G401 (cell line): ENCODE measurements around the gene CRTAP. TPM values are rescaled to one million over a fixed set of nuclear protein-coding genes. Genes with fewer than 3 reads are reported as not detected.
"Not testable (repeated sequence)": the region's sequence is repeated elsewhere in the genome, so short reads cannot be mapped to it uniquely, and the experiment has no call there.

Source experiments
- DNase-seq: peaks from one replicate; pipeline ENCODE4 v3.0.0-alpha.2; 2015; ENCODE audit warnings: low spot score
- in situ Hi-C: cut with HindIII; loops from 2 replicates; pipeline ENCODE4 v1.10.0; 2016; ENCODE audit warnings: low sequenced_read_pairs, mixed read lengths
- total RNA-seq: library from RNA; depleted of rRNA; stranded (reverse); fragments of >200 nt; shearing (Covaris generic); gene quantifications from 2 replicates; pipeline ENCODE4 v1.2.3, GENCODE V29; 2014; rRNA removed

CRTAP gene
- total RNA-seq: 280 and 316 TPM in 2 replicates

DNA sequence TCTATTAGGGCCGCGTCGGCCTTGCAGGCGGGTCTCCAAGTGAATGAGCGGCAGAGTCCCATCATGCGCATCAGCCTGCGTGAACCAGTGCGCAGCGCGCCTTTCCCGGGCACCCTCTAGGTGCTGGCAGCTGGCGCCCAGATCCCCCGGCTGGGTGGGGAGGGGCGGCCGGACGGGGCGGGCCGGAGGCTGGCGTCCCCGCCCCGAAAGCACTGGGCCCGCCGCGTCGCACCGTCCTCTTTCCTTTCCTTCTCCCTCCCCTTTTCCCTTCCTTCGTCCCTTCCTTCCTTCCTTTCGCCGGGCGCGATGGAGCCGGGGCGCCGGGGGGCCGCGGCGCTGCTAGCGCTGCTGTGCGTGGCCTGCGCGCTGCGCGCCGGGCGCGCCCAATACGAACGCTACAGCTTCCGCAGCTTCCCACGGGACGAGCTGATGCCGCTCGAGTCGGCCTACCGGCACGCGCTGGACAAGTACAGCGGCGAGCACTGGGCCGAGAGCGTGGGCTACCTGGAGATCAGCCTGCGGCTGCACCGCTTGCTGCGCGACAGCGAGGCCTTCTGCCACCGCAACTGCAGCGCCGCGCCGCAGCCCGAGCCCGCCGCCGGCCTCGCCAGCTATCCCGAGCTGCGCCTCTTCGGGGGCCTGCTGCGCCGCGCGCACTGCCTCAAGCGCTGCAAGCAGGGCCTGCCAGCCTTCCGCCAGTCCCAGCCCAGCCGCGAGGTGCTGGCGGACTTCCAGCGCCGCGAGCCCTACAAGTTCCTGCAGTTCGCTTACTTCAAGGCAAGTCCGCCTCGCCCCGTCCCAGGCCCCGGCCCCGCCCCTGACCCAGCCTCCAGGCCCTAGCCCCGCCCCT lies at the start of gene CRTAP:
Gene CRTAP (plus strand): TSS at position 243 of the 850 bp plus-strand sequence. CDS start 64 bp downstream, at position 307.
- in situ Hi-C loops: no loop called here
- DNase-seq: peak; percentile 91

DNA sequence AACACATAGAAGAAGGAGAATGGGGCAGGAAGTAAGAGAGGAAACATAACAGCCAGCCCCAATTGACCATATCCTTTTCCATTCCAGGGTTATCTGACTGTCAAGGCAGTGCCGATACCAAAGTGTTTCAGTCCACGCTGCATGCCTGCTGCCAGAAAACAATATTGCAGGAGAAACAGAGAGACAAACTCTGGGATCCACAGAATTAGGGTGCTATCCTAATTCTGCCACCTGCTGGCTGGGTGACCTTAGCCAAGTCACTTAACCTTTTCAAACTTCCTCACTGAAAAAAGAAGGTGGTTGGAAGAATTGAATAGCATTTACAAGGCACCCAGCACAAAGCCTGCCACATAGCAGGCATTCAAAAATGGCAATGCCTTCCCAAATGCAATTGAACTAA lies 48.9 kb upstream of the CRTAP start:
- in situ Hi-C loops: no loop called here
- DNase-seq: no peak

DNA sequence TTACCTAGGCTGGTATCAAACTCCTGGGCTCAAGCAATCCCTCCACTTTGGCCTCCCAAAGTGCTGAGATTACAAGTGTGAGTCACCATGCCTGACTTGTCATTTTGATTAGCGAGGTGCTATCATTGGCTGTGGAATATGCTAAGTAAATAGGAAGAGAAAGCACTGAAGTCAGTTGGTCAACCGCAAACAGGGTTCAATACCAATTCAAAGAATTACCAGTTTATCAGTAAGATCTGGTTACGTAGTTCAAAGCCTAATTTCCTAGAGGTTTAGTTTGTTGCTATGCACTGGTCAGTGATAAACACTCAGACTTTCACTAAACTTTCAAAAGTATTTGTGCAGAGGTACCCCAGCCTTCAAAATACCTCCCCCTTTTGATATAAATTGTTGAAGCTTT lies 46.3 kb upstream of the CRTAP start:
- DNase-seq: no peak
- in situ Hi-C loops: no loop called here

DNA sequence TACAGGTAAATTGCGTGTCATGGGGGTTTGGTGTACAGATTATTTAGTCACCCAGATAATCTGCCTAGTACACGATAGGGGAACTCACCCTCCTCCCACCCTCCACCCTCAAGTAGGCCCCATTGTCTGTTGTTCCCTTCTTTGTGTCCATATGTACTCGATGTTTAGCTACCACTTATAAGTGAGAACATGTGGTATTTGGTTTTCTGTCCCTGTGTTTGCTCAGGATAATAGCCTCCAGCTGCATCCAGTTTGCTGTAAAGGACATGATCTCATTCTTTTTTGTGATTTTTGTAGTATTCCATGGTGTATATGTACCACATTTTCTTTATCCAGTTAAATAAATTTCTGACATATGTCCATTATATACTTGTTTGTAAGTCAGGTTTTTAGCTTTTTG lies 44.0 kb upstream of the CRTAP start:
- DNase-seq, in situ Hi-C loops: not testable (repeated sequence)

DNA sequence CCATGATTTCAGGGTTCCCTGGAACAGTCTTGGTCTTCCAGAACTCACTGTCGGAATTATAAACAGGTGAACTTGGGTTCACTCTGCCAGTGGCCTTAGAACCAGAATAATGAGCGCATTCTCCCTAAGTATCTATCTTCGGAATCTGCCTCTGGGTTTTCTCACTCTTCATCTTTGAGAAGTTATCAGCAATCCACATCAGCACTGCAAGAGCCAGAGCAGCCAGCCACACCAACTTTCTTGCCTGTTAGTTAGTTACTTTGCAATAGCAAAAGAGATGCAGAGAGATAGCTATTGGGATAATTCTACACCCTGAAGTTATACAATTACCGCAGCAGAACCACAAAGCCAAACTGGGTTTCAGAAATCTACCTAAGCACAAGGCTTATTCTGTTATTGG lies 42.6 kb upstream of the CRTAP start:
- in situ Hi-C loops: no loop called here

DNA sequence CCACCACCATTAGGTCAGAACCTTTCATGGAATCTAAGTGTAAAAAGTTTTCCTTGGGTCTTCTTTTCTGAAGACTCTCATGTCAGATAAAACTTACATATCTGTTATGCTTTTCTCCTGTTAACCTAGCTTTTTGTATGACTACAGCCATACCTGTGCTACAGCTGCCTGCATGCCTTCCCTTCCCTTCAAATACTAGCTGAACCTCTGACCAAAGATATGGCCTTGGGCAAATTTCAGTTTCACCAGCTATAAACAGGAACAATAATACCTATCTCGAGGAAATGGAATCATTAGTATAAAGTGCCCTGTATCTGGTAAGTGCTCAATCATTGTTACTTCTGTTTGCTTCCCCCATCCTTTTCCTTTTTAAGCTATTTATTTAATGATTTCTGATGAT lies 41.9 kb upstream of the CRTAP start:
- in situ Hi-C loops: no loop called here
- DNase-seq: no peak

More for the DNA sequence above, 42.6 kb upstream of the CRTAP start:
- DNase-seq: no peak

DNA sequence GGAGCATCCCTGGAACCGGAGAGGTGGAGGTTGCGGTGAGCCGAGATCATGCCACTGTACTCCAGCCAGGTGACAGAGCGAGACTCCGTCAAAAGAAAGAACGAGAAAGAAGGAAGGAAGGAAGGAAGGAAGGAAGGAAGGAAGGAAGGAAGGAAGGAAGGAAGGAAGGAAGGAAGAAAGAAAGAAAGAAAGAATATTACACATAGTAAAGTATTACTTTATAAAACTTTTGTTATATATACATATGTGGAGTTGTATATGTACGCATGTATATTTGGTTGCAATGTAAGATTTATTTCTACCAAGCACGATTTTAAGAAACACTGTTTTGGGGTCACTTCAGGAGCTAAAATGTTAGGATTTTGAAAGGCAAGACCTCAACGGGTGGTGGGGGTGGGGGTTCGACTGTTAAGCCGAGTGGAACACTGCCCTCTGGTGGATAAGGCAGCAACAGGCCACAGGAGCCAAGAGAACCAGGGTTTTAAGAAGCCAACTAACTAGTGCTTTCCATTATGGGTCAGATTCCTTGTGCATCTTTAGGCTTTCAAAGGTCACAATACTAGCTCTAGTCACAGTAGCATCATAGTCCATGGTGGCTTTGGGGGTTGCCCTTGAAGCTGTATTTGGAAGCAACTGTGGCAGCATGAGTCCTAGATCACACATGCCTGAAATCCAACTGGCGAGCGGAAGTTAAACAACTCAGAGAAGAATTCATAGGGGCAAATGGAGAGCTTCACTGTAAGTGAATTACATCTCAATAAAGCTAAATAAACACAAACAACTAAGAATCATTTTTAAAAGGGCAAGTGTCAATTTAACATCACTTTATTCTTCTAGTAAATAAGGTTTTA lies 39.4 kb upstream of the CRTAP start:
- in situ Hi-C loops: no loop called here

DNA sequence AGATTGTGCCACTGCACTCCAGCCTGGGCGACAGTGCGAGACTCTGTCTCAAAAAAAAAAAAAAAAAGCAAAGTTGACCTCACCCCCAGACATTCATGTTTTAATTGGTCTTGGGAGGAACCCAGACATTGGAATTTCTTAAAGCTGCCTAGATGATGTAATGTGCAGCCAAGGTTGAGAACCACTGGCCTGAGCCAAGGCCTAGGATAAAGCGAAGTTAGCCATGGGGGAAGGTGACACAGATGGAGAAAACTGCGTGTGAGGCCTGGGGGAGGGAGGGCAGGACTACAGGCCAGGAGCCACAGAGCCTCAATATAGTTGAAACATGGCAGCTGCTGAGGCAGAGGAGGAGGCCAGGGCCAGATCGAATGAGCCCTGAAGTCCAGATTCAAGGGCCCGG lies 37.8 kb upstream of the CRTAP start:
- no peak for DNase-seq
- in situ Hi-C loops: no loop called here

More for the DNA sequence above, 39.4 kb upstream of the CRTAP start:
- DNase-seq: peak; percentile 54

DNA sequence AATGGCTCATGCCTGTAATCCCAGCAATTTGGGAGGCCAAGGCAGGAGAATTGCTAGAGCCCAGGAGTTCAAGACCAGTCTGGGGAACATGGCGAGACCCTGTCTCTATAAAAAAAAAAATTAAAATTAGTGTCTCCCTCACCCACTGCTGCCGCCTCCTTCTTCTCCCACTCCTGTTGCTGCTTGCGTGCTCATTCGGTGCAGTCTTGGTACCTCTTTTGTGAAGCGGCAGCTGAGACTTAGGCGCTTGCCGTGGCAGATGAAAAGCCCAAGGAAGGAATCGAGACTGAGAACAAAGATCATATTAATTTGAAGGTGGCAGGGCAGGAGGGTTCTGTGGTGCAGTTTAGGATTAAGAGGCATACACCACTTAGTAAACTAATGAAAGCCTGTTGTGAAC lies 36.9 kb upstream of the CRTAP start:
- no peak for DNase-seq
- in situ Hi-C loops: no loop called here

DNA sequence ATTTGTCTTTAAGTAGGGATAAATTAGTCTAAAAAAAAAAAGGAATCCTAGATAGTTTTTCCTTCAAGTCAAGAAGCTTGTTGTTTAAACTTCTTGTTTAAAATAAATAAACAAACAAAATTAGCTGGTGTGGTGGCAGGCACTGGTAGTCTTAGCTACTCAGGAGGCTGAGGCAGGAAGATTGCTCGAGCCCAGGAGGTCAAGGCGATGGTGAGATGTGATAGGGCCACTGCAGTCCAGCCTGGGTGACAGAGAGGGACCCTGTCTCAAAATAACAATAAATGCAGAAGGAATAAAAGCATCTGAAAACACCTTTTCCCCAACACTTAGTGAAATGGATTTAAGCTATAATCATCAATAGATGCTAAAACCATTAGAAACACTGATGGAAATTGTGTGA lies 35.8 kb upstream of the CRTAP start:
- no peak for DNase-seq
- in situ Hi-C loops: no loop called here

DNA sequence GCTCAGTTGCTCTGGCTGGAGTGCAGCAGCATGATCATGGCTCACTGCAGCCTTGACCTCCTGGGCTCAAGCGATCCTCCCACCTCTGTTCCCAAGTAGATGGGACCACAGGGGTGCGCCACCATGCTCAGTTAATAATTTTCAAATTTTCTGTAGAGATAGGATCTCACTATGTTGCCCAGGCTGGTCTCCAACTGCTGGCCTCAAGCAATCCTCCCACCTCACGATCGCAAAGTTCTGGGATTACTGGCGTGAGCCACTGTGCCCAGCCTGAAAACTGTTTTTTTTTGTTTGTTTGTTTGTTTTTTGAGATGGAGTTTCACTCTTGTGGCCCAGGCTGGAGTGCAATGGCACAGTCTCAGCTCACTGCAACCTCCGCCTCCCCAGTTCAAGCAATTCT lies 34.0 kb upstream of the CRTAP start:
- in situ Hi-C loops, DNase-seq: not testable (repeated sequence)

DNA sequence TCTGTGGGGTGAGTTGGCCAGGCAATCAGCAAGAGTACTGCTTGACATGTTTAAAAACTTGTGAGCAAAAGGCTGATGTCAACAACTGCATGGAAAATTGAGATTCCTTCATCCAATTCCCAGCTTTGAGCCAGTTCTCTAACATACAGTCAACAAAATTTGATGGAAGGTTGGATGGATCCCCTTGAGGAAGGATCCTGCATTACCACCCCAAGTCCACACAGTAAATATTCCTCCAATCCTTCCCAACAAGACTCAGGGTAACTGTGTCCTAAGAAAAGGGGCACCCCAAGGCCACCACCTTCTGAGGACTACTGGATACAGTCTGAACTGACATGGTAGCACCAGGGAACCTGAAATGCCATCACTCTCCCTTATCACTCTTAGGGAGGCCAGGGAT lies 32.0 kb upstream of the CRTAP start:
- DNase-seq: no peak
- in situ Hi-C loops: no loop called here

DNA sequence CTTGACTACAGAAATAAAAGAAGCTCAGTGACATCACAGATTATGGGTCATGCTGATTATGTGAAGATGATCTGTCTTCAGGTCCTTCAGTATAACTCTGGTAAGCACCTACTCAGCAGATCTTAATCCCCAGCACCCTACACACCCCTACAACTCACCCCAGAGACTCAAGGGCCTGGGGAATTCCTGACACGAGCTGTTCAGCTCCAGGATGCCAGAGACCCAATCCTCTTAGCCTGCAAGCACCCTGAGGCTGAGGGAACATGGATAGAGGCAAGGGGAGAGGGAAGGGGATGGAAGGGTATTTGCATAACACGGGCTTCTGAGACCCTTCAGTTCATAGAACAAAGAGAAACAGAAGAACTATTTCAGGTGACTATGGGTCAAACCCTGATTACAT lies 29.9 kb upstream of the CRTAP start:
- in situ Hi-C loops: no loop called here
- no peak for DNase-seq

DNA sequence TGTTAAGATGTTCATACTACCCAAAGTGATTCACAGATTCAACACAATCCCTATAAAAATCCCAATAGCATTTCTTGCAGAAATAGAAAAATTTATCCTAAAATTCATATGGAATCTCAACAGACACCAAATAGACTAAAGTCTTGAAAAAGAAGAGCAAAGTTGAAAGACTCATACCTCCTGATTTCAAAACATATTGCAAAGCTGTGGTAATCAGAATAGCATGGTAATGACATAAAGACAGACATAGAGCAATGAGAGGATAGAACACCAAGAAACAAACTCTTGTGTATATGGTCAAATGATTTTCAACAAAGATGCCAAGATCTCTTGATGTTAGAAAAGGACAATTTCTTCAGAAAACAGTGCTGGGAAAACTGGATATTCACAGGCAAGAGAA lies 25.1 kb upstream of the CRTAP start:
- in situ Hi-C loops: no loop called here
- no peak for DNase-seq

DNA sequence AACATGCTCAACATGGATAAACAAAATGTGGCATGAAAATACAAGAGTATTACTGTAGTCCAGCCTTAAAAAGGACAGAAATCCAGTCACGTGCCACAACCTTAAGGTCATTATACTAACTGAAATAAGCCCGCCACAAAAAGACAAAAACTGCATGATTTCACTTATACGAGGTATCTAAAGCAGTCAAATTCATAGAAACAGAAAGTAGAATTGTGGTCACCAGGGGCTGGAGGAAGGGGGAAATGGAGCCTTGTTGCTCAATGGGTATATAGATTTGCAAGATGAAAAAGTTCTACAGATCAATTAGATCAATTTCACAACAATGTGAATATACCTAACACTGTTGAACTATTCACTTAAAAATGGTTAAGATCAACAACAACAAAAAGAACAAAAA lies 24.3 kb upstream of the CRTAP start:
- in situ Hi-C loops: no loop called here
- no peak for DNase-seq

DNA sequence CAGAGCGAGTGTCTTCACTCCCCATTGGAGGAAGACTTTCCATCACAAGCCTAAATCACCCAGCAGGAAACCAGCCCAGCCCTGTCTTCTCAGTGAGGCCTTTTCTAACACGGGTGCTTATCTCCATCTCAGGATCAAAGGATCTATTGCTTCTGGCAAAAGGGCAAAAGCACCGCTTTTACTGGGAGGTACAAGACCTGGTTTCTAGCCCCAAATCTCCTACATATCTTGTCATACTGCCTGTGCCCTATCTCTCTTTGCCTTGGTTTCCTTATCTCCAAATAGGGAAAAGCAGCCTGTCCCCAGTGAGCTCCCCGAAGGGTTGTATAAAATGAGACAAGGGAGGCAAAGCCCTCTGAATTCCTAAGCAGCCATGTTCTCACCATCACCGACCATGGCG lies 22.1 kb upstream of the CRTAP start:
- in situ Hi-C loops: no loop called here

DNA sequence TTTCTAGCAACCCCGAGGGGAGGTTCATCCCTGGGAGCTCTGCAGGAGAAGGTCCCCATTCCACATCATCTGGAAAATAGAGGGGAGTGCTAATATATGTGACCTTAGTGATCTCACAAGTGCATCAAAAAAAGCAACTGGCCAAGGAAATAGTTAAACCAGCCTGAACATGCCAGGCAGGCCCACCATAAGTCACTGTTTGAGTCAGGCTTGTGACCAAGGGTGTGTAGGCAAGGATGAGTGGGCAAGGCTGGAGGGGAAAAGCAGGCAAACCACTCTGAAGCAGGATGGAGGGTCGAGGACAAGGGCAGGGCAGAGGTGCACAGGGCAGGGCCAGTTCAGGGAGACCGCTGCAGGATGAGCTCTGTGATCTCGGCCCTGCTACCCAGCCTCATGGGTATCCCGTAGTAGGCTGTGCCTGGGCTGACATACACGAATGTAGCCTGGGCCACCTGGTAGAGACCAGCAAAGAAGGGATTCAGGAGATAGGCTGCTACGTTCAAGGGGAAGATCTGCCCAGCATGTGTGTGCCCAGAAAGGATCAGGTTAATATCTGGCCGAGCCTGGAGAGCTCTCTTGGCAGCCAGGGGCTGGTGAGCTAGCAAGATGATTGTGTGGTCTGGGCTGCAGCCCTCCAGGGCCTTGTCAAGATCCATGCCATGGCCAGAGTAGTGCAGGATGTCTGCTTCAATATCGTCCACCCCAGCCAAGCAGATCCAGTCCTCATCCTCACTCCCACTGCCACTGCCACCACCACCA lies 21.1 kb upstream of the CRTAP start:
- in situ Hi-C loops: no loop called here

More for the DNA sequence above, 22.1 kb upstream of the CRTAP start:
- no peak for DNase-seq

DNA sequence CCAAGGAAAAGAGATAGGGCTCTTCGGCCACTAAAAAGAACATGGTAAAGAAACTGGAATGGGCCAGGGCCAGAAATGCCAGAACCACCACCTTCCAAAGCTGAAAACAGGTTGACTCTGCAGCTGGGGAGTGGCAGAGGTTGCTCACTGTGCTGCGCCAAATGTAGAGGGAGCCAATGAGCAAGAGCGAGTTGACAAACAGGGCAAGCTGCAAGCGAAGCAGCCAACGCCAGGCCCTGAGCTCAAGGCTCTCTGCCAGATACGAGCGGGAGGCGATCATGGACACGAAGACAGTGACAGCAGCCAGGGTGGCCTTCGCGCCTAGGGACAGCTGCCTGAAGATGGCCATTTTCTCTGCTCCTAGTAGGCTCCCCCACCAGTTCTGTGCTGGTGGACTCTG lies 20.0 kb upstream of the CRTAP start:
- DNase-seq: no peak
- in situ Hi-C loops: no loop called here

More for the DNA sequence above, 21.1 kb upstream of the CRTAP start:
- DNase-seq: no peak

DNA sequence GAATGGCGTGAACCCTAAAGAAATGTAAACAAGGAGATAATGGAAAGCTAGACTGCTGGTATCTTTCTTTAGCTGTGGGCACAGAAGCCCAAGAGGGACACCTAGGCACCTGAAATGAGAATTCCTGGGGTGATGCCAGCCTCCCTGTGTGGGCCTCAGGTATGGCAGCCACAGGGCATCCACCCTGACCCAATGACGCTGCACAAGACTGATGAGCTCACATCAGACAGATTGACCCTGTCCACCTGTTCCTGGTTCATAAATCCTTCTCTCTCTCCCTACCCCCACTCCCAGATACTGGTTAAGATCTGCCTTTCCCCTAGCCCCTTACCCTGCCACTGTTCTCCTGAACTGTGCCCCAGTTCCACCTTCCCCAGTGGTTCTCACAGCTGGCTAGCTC lies 18.4 kb upstream of the CRTAP start:
- in situ Hi-C loops: no loop called here
- DNase-seq: no peak
